CD14-positive monocyte (primary cell): ENCODE measurements around the gene MEOX2. TPM values are rescaled to one million over a fixed set of nuclear protein-coding genes. Genes with fewer than 3 reads are reported as not detected.

Source experiments
- DNase-seq, 3 donors: peaks; one replicate each; pipeline ENCODE4 v3.0.0-alpha.2; 2011 to 2022
- H2AFZ ChIP-seq: 2 replicates; pipeline ENCODE4 v1.6.0; 2012; ENCODE audit warnings: mild to moderate bottlenecking, low read depth, low read length, inconsistent platforms; ENCODE audit not compliant: insufficient read depth, poor library complexity, severe bottlenecking
- H3K27ac ChIP-seq, 2 donors: 1 replicate in 1 of 2; 2 replicates in 1 of 2; pipeline ENCODE4 v1.5.1; 2012 to 2013; ENCODE audit warnings: low read length in 2 of 2, control low read depth in 1 of 2, inconsistent platforms in 1 of 2, low read depth in 1 of 2, mild to moderate bottlenecking in 1 of 2
- H3K27me3 ChIP-seq, 2 donors: one replicate each; pipeline versions ENCODE4 v1.6.0 to v1.6.1; 2011 to 2013; ENCODE audit warnings: low read length in 2 of 2; ENCODE audit not compliant: control insufficient read depth in 2 of 2, insufficient read depth in 2 of 2
- H3K36me3 ChIP-seq, 2 donors: replicated peaks in 1 of 2; 1 replicate in 1 of 2; 2 replicates in 1 of 2; pipeline versions ENCODE4 v1.5.1 to v1.6.1; 2012 to 2013; ENCODE audit warnings: low read length in 2 of 2, control low read depth in 1 of 2, inconsistent platforms in 1 of 2, mild to moderate bottlenecking in 1 of 2; ENCODE audit not compliant: insufficient read depth in 2 of 2, control insufficient read depth in 1 of 2
- H3K4me1 ChIP-seq, 2 donors: 1 replicate in 1 of 2; 2 replicates in 1 of 2; pipeline versions ENCODE4 v1.5.1 to v1.6.1; 2012 to 2013; ENCODE audit warnings: low read length in 2 of 2, control low read depth in 1 of 2, inconsistent platforms in 1 of 2, mild to moderate bottlenecking in 1 of 2, moderate library complexity in 1 of 2; ENCODE audit not compliant: insufficient read depth in 2 of 2, control insufficient read depth in 1 of 2
- H3K4me2 ChIP-seq: replicated peaks from 2 replicates; pipeline ENCODE3; 2012; ENCODE audit warnings: low read length, moderate library complexity, mild to moderate bottlenecking; ENCODE audit not compliant: poor library complexity, severe bottlenecking; ENCODE audit errors: extremely low read depth
- H3K4me3 ChIP-seq, 3 experiments: fragments of 200-600 bp in 1 of 3; sonication (generic) in 1 of 3; replicated peaks in 1 of 3; 1 replicate in 2 of 3; 2 replicates in 1 of 3; pipeline ENCODE4 v1.5.1; 2011 to 2013; ENCODE audit warnings: low read length in 3 of 3, mild to moderate bottlenecking in 3 of 3, control low read depth in 2 of 3, low read depth in 2 of 3, inconsistent platforms in 1 of 3, moderate library complexity in 1 of 3
- H3K79me2 ChIP-seq: 2 replicates; pipeline ENCODE4 v1.6.0; 2012; ENCODE audit warnings: mild to moderate bottlenecking, control low read depth, inconsistent platforms, low read length, moderate library complexity; ENCODE audit not compliant: insufficient read depth
- H3K9ac ChIP-seq: 2 replicates; pipeline ENCODE4 v1.6.0; 2017; ENCODE audit warnings: low read length, mild to moderate bottlenecking; ENCODE audit not compliant: insufficient read depth, poor library complexity, severe bottlenecking
- H3K9me3 ChIP-seq, 2 donors: replicated peaks in 1 of 2; 1 replicate in 1 of 2; 2 replicates in 1 of 2; pipeline versions ENCODE4 v1.5.1 to v1.6.1; 2012 to 2013; ENCODE audit warnings: low read length in 2 of 2, control low read depth in 1 of 2; ENCODE audit not compliant: control insufficient read depth in 1 of 2, insufficient read depth in 1 of 2
- H4K20me1 ChIP-seq: 2 replicates; pipeline ENCODE4 v1.6.0; 2012; ENCODE audit warnings: mild to moderate bottlenecking, low read length, control low read depth, moderate library complexity; ENCODE audit not compliant: insufficient read depth
- H3K27ac Mint-ChIP-seq, 7 donors: one replicate each; pipeline ENCODE4 v1.8.0; 2020; ENCODE audit warnings: mild to moderate bottlenecking in 7 of 7, mixed read lengths in 7 of 7, moderate library complexity in 6 of 7, inconsistent platforms in 2 of 7
- H3K27me3 Mint-ChIP-seq, 3 donors: one replicate each; pipeline ENCODE4 v1.8.0; 2021 to 2022; ENCODE audit warnings: low read depth in 3 of 3, mild to moderate bottlenecking in 3 of 3, mixed read lengths in 3 of 3, moderate library complexity in 3 of 3, inconsistent platforms in 1 of 3
- H3K36me3 Mint-ChIP-seq, 2 donors: one replicate each; pipeline ENCODE4 v1.8.0; 2020; ENCODE audit warnings: mixed read lengths in 2 of 2, inconsistent platforms in 1 of 2, mild to moderate bottlenecking in 1 of 2
- H3K4me1 Mint-ChIP-seq: one replicate; pipeline ENCODE4 v1.8.0; 2020; ENCODE audit warnings: mild to moderate bottlenecking, mixed read lengths
- H3K4me3 Mint-ChIP-seq, 2 donors: one replicate each; pipeline ENCODE4 v1.8.0; 2020; ENCODE audit warnings: mild to moderate bottlenecking in 2 of 2, mixed read lengths in 2 of 2, moderate library complexity in 1 of 2
- H3K9me3 Mint-ChIP-seq, 7 donors: one replicate each; pipeline ENCODE4 v1.8.0; 2020 to 2022; ENCODE audit warnings: mixed read lengths in 7 of 7, mild to moderate bottlenecking in 6 of 7, moderate library complexity in 6 of 7, inconsistent platforms in 2 of 7
- CTCF ChIP-seq: fragments of 200-600 bp; IDR thresholded peaks from one replicate; pipeline ENCODE4 v1.8.0; 2022; ENCODE audit warnings: antibody characterized with exemption, mild to moderate bottlenecking
- WGBS: methylation state at CpG from one replicate; pipeline ENCODE4 v1.1.5; 2013; ENCODE audit warnings: missing lambda C conversion rate; ENCODE audit not compliant: insufficient coverage; 5-methylcytosine and 5-hydroxymethylcytosine counted together
- intact Hi-C, 2 donors: fragments of 100-400 bp; cut with micrococcal nuclease; formaldehyde crosslinking; loops; one replicate each; pipeline versions ENCODE4 v1.15.0 to v1.15.1; 2023
- polyA plus RNA-seq, 3 donors: library from polyadenylated mRNA; depleted of rRNA in 1 of 3; unstranded in 2 of 3; stranded (reverse) in 1 of 3; fragments of 300-500 nt in 2 of 3; fragments of >200 nt in 1 of 3; fragmentation: Illumina TruSeq in 2 of 3; gene quantifications; 1 replicate in 2 of 3; 2 replicates in 1 of 3; pipeline ENCODE4 v1.2.3, GENCODE V29; 2012 to 2021

MEOX2 gene
- polyA plus RNA-seq, 3 donors, result not detected

- WGBS, result no CpG with 5 or more reads among the region's 1 CpG
- H3K4me1 ChIP-seq, result no peaks in the 10 kb centered on the region
- H3K4me2 ChIP-seq, result no peak overlapping the region
- peaks cover under 1 to 16% (median 6%) of the 10 kb centered on the region in 7 donors for H3K9me3 Mint-ChIP-seq
- H3K4me3 Mint-ChIP-seq, result no peak overlapping the region
- DNase-seq, result no peak
- H3K27ac ChIP-seq, result no peak overlapping the region
- no peak for TF ChIP-seq CTCF
- H2AFZ ChIP-seq, result no peak overlapping the region
- no peak overlapping the region for H3K9ac ChIP-seq
- H3K36me3 ChIP-seq, result no peaks in the 10 kb centered on the region
- peaks cover 0 to 3% (median 0%) of the 10 kb centered on the region in 3 donors for H3K27me3 Mint-ChIP-seq
- H3K27me3 ChIP-seq, result no peaks in the 10 kb centered on the region
- H3K4me3 ChIP-seq, result no peak overlapping the region
- H3K79me2 ChIP-seq, result no peaks in the 10 kb centered on the region
- intact Hi-C loops, result no loop called here
- H3K36me3 Mint-ChIP-seq, result no peaks in the 10 kb centered on the region
- no peaks in the 10 kb centered on the region for H3K4me1 Mint-ChIP-seq
- no peak overlapping the region for H3K27ac Mint-ChIP-seq
- H3K9me3 ChIP-seq, result peaks cover 12 to 14% of the 10 kb centered on the region in 2 donors
- H4K20me1 ChIP-seq, result no peaks in the 10 kb centered on the region
These were observed 82.3 kb downstream of the MEOX2 start for GRCh38 chr7:15604166-15604565.

GRCh38 chr7:15603124-15603523 lies 83.4 kb downstream of the MEOX2 start:
- Histone ChIP-seq H3K9ac (no peak overlapping the region), H3K9me3 (peaks cover 17 to 19% of the 10 kb centered on the region in 2 donors), H3K4me1 (no peaks in the 10 kb centered on the region), H4K20me1 (no peaks in the 10 kb centered on the region), H3K27ac (no peak overlapping the region), H3K4me2 (no peak overlapping the region), H2AFZ (no peak overlapping the region), H3K4me3 (no peak overlapping the region), H3K27me3 (no peaks in the 10 kb centered on the region), H3K36me3 (no peaks in the 10 kb centered on the region), H3K79me2 (no peaks in the 10 kb centered on the region)
- 85% methylated on average over 2 of the region's 2 CpGs for WGBS
- H3K27ac Mint-ChIP-seq, result no peak overlapping the region
- no peak overlapping the region for H3K4me3 Mint-ChIP-seq
- TF ChIP-seq CTCF, result no peak
- intact Hi-C loops, result no loop called here
- DNase-seq, result no peak
- no peaks in the 10 kb centered on the region for H3K36me3 Mint-ChIP-seq
- H3K9me3 Mint-ChIP-seq, result peaks cover 0 to 17% (median 9%) of the 10 kb centered on the region in 7 donors
- H3K27me3 Mint-ChIP-seq, result peaks cover 0 to 3% (median 0%) of the 10 kb centered on the region in 3 donors
- no peaks in the 10 kb centered on the region for H3K4me1 Mint-ChIP-seq
